ENCODE data around the gene KCNJ4.

Gene KCNJ4

DNA sequence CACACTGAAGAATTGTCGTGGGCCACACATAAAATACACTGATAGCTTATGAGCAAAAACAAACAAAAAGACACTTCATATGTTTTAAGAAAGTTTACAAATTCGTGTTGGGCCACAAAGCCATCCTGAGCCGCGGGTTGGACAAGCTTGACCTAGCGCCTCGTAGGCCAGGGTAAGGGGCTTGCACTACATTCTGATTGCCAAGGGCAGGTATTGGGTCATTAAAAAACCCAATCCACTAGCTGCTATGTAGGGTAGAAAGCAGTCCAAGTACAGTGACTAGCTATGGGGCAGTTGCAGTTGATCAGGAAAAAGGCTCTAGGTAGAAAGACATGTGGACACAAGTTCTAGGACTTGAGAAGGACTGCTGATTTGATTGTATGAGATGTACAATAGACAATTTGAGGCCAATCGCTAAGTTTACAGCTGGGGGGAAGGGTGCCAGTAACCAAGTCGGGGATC, 26.9 kb upstream of the KCNJ4 start:
- H3K36me3 ChIP-seq (ENCODE audit: insufficient read depth, low read length), result peaks cover 52% of the 10 kb centered on the region; the same call in 1 of the 2 replicates
- H3K4me3 ChIP-seq (ENCODE audit: low read length, poor library complexity, severe bottlenecking), result no peak overlapping the region
- no peaks in the 10 kb centered on the region for H3K27me3 ChIP-seq (ENCODE audit: insufficient read depth, low read length, poor library complexity, severe bottlenecking)
- H4K20me1 ChIP-seq (ENCODE audit: insufficient read depth, low read length, poor library complexity, severe bottlenecking), result peaks cover 9% of the 10 kb centered on the region
- peaks cover 6% of the 10 kb centered on the region; the same call in 1 of the 2 replicates for H3F3A ChIP-seq (ENCODE audit: low read depth)
- no peak overlapping the region for H2AFZ ChIP-seq (ENCODE audit: low read length)
- H3K4me1 ChIP-seq (ENCODE audit: insufficient read depth, low read length, poor library complexity, severe bottlenecking), result peaks cover 9% of the 10 kb centered on the region
- no peak overlapping the region for H3K4me2 ChIP-seq (ENCODE audit: low read depth, low read length, poor library complexity, severe bottlenecking)
- H3K9me2 ChIP-seq (replicated peaks; ENCODE audit: low read depth, low read length), result no peaks in the 10 kb centered on the region
- no peaks in the 10 kb centered on the region for H3K79me2 ChIP-seq (ENCODE audit: insufficient read depth, low read length)
- no peaks in the 10 kb centered on the region for H3K9me3 ChIP-seq (ENCODE audit: insufficient read depth, low read depth, low read length)
- no peak overlapping the region for H3K9ac ChIP-seq (ENCODE audit: low read depth, low read length, poor library complexity, severe bottlenecking)
- TF ChIP-seq EZH2phosphoT487 (IDR thresholded peaks at IDR 0.05; ENCODE audit: borderline replicate concordance), result no peak

DNA sequence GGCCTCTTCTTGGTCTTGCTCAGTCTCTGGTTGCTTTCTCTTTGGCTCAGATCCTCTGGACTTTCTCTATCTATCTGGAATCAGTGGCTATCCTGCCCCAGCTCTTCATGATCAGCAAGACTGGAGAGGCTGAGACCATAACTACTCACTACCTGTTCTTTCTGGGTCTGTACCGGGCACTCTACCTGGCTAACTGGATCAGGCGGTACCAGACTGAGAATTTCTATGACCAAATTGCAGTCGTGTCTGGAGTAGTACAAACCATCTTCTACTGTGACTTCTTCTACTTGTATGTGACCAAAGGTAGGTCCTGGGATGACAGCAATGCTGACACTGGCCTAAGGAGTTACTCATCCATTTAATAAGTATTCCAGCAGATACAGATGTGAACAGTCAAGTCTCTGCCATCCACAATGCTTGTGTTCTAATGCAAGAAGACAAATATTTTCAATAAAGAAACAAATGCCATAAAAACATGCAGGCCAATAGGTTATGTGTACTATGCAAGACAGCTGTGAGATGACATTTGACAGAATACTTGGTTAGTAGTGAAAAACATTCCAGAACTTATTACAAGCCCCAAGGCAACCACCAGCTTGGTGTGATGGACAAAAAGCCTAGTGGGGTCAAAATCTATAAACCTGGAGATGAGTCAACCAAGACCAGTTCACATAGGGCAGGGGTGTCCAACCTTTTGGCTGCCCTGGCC, 26.3 kb upstream of the KCNJ4 start:
- Histone ChIP-seq H3K9me3 (ENCODE audit: insufficient read depth, low read depth, low read length) (no peaks in the 10 kb centered on the region), H3K9me2 (replicated peaks; ENCODE audit: low read depth, low read length) (no peaks in the 10 kb centered on the region), H3K4me1 (ENCODE audit: insufficient read depth, low read length, poor library complexity, severe bottlenecking) (peaks cover 9% of the 10 kb centered on the region), H3K79me2 (ENCODE audit: insufficient read depth, low read length) (no peaks in the 10 kb centered on the region), H3K36me3 (ENCODE audit: insufficient read depth, low read length) (peaks cover 46% of the 10 kb centered on the region; the same call in 1 of the 2 replicates), H2AFZ (ENCODE audit: low read length) (no peak overlapping the region), H3K4me3 (ENCODE audit: low read length, poor library complexity, severe bottlenecking) (no peak overlapping the region), H3K9ac (ENCODE audit: low read depth, low read length, poor library complexity, severe bottlenecking) (no peak overlapping the region), H4K20me1 (ENCODE audit: insufficient read depth, low read length, poor library complexity, severe bottlenecking) (peaks cover 6% of the 10 kb centered on the region), H3K27me3 (ENCODE audit: insufficient read depth, low read length, poor library complexity, severe bottlenecking) (no peaks in the 10 kb centered on the region), H3F3A (ENCODE audit: low read depth) (peaks cover 6% of the 10 kb centered on the region; the same call in 1 of the 2 replicates), H3K4me2 (ENCODE audit: low read depth, low read length, poor library complexity, severe bottlenecking) (no peak overlapping the region)
- TF ChIP-seq EZH2phosphoT487 (IDR thresholded peaks at IDR 0.05; ENCODE audit: borderline replicate concordance), result no peak
- TF ChIP-seq, protein P1, sequence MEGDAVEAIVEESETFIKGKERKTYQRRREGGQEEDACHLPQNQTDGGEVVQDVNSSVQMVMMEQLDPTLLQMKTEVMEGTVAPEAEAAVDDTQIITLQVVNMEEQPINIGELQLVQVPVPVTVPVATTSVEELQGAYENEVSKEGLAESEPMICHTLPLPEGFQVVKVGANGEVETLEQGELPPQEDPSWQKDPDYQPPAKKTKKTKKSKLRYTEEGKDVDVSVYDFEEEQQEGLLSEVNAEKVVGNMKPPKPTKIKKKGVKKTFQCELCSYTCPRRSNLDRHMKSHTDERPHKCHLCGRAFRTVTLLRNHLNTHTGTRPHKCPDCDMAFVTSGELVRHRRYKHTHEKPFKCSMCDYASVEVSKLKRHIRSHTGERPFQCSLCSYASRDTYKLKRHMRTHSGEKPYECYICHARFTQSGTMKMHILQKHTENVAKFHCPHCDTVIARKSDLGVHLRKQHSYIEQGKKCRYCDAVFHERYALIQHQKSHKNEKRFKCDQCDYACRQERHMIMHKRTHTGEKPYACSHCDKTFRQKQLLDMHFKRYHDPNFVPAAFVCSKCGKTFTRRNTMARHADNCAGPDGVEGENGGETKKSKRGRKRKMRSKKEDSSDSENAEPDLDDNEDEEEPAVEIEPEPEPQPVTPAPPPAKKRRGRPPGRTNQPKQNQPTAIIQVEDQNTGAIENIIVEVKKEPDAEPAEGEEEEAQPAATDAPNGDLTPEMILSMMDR (conservative IDR thresholded peaks at IDR 0.05; ENCODE audit: low read length), result no peak

DNA sequence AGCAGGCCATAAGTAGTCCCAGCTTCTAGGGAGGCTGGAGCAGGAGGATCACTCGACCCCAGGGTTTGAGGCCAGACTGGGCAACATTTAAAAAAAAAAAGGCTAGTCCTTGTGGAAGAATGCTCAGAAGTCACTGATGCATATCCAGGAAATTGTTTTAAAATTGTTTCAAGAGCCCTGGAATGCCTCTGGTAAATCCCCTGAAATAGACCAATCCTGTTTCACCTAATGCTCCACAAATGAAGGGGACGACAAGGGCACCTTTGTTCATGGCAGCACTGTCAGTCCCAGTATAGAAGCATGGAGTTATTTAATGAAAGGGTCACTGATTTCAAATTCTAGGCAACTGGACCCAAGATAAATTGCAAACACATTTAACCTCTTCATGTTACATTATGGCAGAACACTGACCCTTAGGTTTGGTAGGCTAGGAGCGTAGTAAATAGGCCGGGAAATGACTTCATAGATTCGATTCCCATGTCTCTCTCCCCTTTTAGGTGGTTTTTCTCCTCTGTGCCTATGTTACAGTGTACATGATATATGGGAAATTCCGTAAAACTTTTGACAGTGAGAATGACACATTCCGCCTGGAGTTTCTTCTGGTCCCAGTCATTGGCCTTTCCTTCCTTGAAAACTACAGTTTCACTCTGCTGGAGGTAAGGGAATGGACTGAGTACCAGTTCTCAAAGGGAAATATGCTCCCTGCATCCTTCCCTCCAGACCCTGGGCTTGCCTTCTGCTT, 24.3 kb upstream of the KCNJ4 start:
- no peak overlapping the region for H2AFZ ChIP-seq (ENCODE audit: low read length)
- no peaks in the 10 kb centered on the region for H4K20me1 ChIP-seq (ENCODE audit: insufficient read depth, low read length, poor library complexity, severe bottlenecking)
- no peaks in the 10 kb centered on the region for H3K27me3 ChIP-seq (ENCODE audit: insufficient read depth, low read length, poor library complexity, severe bottlenecking)
- TF ChIP-seq, protein P1 (conservative IDR thresholded peaks at IDR 0.05; ENCODE audit: low read length), result no peak
- TF ChIP-seq EZH2phosphoT487 (IDR thresholded peaks at IDR 0.05; ENCODE audit: borderline replicate concordance), result no peak
- no peak overlapping the region for H3K4me2 ChIP-seq (ENCODE audit: low read depth, low read length, poor library complexity, severe bottlenecking)
- no peak overlapping the region for H3K4me3 ChIP-seq (ENCODE audit: low read length, poor library complexity, severe bottlenecking)
- H3K4me1 ChIP-seq (ENCODE audit: insufficient read depth, low read length, poor library complexity, severe bottlenecking), result no peaks in the 10 kb centered on the region
- H3K79me2 ChIP-seq (ENCODE audit: insufficient read depth, low read length), result no peaks in the 10 kb centered on the region
- peaks cover 28% of the 10 kb centered on the region; the same call in 1 of the 2 replicates for H3K36me3 ChIP-seq (ENCODE audit: insufficient read depth, low read length)
- no peaks in the 10 kb centered on the region for H3F3A ChIP-seq (ENCODE audit: low read depth)
- H3K9ac ChIP-seq (ENCODE audit: low read depth, low read length, poor library complexity, severe bottlenecking), result no peak overlapping the region
- no peaks in the 10 kb centered on the region for H3K9me2 ChIP-seq (replicated peaks; ENCODE audit: low read depth, low read length)
- no peaks in the 10 kb centered on the region for H3K9me3 ChIP-seq (ENCODE audit: insufficient read depth, low read depth, low read length)
